Femur (tissue), 1 donor: ENCODE data around the gene IDH3A.
"Not testable (repeated sequence)": the region's sequence is repeated elsewhere in the genome, so short reads cannot be mapped to it uniquely, and the experiment has no call there.

ENCODE experiments used
- DNase-seq: peaks from one replicate; pipeline ENCODE4 v3.0.0-alpha.2; 2017

IDH3A gene

GRCh38 chr15:78129751-78130287 is 19.3 kb upstream of the IDH3A start:
- DNase-seq: no peak

DNA sequence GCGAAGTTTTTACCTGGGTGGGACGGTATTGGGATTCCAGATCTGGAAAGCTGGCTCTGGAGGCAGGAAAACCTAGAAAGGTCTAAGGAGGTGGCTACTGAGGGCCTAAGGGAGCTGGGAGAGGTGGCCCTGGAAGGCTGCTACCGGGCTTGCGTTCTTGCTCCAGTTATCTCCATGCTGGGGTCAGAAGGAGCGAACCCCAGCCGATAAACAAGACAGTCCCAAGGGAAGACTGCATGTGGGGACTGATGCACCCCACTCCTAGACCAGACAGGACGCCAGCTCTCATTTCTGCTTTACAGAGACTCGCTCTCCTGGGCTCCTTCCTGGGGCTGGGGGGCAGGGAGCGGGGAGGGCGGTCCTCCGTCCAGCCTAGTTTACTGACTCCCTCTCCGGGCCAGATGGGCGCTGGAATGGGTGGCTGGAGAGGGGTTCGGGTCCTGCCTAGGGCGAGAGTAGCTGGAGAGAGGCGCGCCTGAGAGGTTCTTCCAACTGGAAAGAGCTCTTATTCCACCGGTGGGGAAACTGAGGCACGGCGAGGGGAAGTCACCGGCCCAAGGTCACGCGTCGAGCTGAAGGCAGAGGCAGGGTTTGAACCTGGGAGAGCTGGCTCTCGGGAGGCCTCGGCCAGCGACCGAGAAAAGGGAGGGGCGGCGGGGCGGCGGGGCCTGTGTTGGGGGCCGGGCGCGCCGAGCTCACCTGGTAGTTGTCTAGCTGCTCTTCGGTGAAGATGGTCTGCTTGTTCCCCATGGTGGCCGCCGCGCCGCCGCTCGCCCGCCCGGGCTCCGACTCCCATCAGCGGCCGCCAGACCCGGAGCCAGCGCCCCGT is 18.5 kb upstream of the IDH3A start:
- no peak for DNase-seq

- peak; percentile 89 for DNase-seq
Observed at GRCh38 chr15:78131295-78132061, 17.7 kb upstream of the IDH3A start, which contains the start of gene CIB2. Gene CIB2, minus strand, starts transcription at chr15:78131445. Its CDS starts 230 bp downstream, at chr15:78131215.

GRCh38 chr15:78133801-78134200 is 15.4 kb upstream of the IDH3A start:
- no peak for DNase-seq

- DNase-seq: no peak
Observed at GRCh38 chr15:78139578-78139977, 9.6 kb upstream of the IDH3A start.

DNA sequence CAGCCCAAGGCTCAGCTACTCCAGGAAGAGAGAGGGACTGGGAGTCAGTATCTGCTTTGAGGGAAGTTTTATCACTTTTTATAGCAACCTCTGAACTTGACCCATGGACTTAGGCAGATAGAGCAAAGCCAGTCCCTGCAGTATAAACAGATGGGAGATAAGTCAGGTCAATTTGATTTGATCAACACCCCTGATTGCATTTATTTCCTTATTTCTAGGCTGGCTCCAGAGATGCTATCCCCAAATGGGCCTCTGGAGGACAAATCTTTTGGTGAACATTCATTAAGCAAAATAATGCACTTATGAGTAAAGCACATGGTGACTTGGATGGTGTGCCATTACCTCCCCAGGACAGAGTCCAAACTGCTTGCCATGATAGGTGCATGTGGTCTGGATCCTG is 8.9 kb upstream of the IDH3A start:
- DNase-seq: no peak

- no peak for DNase-seq
Observed at GRCh38 chr15:78142332-78142731, 6.8 kb upstream of the IDH3A start.

GRCh38 chr15:78146425-78147154 is 2.6 kb upstream of the IDH3A start:
- no peak for DNase-seq

- no peak for DNase-seq
Observed at GRCh38 chr15:78147566-78147965, 1.6 kb upstream of the IDH3A start.

- DNase-seq: no peak
Observed at GRCh38 chr15:78148392-78149067, 632 bp upstream of the IDH3A start.

DNA sequence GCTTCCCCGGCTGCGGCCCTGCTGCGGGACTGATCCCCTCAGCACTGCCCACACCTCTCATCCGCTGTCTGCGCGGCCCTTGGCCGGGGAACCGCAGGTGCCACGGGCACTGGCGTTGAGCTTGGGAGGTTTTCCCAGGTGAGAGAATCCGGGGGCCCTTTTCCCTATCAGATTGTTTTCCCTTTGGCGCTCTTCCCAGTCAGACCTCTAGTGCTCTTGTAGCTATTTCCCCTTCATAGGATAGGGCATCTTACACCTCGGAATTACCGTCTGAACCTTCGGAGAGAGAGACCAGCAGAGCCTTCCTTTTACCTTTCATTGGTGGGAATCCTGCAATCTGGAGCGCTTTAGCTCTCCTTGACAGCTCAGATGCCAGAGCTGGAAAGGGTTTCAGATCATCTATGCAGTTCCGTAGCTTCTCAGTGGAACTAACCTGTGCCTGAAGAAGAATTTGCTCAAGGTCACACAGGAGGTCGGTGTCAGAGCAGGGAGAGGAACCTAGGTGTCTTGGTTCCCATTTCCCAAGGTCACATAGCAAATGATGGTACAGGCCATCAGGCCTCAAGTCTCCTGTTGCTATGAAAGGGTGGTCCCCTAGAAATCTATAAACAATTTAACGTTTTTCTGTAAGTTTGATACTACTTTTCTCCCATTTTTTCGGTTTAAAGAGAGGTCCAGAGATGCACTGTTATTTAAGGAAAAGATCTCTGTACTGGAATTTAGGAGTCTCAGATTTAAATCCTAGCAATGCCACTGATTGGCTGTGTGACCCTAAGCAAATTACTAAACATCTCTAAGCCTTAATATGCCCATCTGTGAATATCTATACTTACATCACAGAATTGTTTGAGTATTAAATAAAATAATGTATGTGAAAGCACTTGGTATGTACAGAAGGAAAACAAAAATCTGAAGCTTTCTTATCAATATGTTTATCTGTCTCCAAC is 916 bp downstream of the IDH3A start:
- DNase-seq: no peak

DNA sequence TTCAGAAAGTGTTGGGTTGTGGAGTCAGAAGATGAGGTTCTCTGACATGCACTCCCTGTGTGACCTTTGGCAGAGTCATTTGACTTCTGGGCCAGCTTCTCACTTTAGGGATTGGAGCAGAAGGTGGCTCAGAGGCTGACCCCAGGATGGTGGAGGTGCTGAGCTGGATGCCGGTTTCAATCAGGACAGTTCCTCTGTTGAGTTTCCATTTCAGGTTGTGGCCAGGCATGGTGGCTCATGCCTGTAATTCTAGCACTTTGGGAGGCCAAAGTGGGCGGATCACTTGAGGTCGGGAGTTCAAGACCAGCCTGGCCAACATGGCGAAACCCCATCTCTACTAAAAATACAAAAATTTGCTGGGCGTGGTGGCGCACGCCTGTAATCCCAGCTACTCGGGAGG is 1.9 kb downstream of the IDH3A start:
- DNase-seq: not testable (repeated sequence)

DNA sequence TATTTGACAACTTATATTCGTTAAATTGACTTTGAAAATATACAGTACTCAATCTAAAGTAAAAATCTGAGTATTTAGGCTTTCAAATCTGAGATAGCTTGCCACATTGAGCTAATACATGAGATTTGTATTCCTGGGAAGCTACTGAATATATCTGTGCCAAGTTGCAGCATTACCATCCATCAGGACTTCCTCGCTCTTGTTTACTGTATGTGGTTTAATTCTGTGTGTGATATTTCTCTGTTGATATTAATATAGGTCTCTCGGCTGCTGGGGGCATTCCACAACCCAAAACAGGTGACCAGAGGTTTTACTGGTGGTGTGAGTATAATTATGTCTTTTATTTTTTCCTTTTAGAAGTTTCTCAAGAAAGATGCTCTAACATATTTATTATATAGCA is 5.8 kb downstream of the IDH3A start:
- DNase-seq: no peak

DNA sequence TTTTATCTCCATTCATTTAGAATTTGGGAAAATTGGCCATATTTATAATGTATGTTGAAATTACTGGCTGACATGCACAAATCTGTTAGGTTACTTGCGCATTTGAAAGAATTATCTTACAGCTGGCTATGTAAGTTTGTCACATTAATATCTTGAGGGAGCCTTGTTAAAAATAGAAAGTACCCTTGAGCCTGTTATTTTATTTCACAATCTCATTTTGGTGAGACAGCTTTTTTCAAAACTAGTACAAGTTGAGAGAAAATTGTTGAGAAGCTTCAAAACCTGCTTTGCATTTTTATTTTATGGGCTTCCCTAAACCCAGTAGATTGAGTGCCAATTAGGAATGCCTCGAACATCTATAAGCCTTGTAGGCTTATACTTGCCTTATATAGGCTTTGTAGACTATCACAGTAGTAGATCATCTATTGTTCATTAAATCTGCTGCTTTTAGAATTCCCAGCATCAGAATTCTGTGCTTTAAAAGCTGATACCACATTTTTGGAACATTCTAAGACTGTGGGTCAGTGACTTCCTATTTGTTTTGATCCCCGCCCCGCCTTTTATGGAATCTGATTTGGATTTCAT is 6.3 kb downstream of the IDH3A start:
- no peak for DNase-seq

DNA sequence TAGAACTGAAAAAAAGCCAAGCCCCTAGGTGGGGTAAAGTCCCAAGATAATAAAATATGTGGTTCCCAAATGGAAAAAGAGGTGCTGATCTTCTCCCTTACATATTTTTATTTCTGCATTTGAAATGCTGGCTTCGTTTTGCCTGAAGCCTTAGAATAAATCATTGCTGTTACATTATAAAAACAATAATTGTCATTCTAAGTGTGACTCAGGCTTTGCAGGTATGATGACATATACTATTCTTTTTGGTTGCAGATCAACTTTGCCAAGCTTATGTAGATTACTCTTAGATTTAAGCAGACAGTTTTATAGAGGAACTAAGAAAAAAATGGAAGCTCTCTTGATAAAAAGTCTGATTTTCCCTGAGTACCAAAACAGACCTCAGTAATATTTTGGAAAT is 7.5 kb downstream of the IDH3A start:
- no peak for DNase-seq

- DNase-seq: no peak
Observed at GRCh38 chr15:78157203-78157602, 8.0 kb downstream of the IDH3A start.

DNA sequence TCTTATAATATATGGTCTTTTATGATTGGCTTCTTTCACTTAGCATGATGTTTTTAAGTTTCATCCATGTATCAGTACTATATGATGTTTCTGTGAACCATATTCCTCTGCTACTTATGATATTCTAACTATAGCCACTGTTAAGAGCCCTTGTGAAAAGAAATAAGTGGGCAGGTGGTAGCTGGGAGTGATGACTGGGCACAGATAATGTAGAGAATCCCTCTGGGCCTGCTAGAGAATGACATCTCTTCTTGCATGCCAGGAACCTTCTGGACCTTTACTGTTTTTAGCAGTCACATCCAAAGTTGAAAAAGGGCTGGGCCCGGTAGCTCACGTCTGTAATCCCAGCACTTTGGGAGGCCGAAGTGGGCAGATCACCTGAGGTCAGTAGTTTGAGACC is 10.2 kb downstream of the IDH3A start:
- no peak for DNase-seq

GRCh38 chr15:78162038-78162437 is 12.9 kb downstream of the IDH3A start:
- no peak for DNase-seq

DNA sequence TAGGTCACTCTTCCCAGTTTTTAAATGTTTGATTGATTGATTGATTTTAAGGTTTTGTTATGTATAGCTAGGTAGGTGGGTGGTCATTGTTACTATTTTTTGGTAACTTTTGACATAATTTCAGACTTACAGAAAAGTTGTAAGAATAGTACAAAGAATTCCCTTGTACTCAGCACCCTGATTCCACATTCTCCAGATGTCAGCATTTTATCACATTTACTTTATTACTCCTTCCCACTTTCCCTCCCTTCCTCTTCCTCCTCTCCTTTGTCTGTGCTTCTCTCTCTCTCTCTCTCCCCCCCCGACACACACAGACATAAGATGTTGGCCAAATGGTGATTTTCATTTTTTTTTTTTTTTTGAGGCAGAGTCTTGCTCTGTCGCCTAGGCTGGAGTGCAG is 14.8 kb downstream of the IDH3A start:
- DNase-seq: no peak

GRCh38 chr15:78167227-78167888 is 18.2 kb downstream of the IDH3A start:
- no peak for DNase-seq
